Kidney epithelial cell (primary cell): Measurements from ENCODE around the gene TTC39C. TPM values are rescaled to one million over a fixed set of nuclear protein-coding genes. Genes with fewer than 3 reads are reported as not detected.

Source experiments
- DNase-seq: peaks from one replicate; pipeline ENCODE4 v3.0.0-alpha.2; 2010; ENCODE audit warnings: low read depth
- H3K27me3 ChIP-seq: 2 replicates; pipeline ENCODE4 v1.6.0; 2011; ENCODE audit warnings: low read length; ENCODE audit not compliant: control insufficient read depth, insufficient read depth
- H3K36me3 ChIP-seq: 2 replicates; pipeline ENCODE4 v1.5.1; 2011; ENCODE audit warnings: low read length; ENCODE audit not compliant: control insufficient read depth, insufficient read depth
- H3K4me3 ChIP-seq: 2 replicates; pipeline ENCODE4 v1.5.1; 2011; ENCODE audit warnings: low read depth, mild to moderate bottlenecking, control low read depth, low read length
- total RNA-seq: library from RNA; depleted of rRNA; stranded (reverse); fragments of >200 nt; gene quantifications from 2 replicates; pipeline ENCODE4 v1.2.3, GENCODE V29; 2015
- TF ChIP-seq, protein P1 (sequence below): IDR thresholded peaks from 2 replicates; pipeline ENCODE4 v1.5.1; 2011; ENCODE audit warnings: mild to moderate bottlenecking, moderate library complexity, low read length, control low read depth, inconsistent platforms; ENCODE audit not compliant: insufficient read depth, poor library complexity, severe bottlenecking

Gene TTC39C
- total RNA-seq, 1 donor from 2014 or later = 20.5 TPM

DNA sequence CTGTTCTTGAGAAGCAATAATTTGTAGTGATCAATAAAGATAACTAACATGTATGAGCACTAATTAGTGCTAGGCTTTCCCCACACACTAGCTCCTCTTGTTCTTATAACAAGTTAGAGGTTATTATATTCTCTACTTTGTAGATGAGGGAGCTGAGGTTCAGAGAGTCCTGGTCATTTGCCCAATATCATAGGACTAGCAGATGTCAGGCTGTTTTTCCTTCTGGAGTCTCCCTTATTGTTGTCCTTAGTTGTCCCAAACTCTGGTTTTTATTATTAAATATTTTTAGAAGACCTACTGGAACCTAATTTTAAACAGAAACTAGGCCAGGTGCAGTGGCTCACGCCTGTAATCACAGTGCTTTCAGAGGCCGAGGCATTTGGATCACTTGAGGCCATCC lies 16.5 kb upstream of the TTC39C start:
- DNase-seq = no peak
- no peak overlapping the region for H3K4me3 ChIP-seq
- H3K36me3 ChIP-seq = no peaks in the 10 kb centered on the region
- TF ChIP-seq, protein P1, sequence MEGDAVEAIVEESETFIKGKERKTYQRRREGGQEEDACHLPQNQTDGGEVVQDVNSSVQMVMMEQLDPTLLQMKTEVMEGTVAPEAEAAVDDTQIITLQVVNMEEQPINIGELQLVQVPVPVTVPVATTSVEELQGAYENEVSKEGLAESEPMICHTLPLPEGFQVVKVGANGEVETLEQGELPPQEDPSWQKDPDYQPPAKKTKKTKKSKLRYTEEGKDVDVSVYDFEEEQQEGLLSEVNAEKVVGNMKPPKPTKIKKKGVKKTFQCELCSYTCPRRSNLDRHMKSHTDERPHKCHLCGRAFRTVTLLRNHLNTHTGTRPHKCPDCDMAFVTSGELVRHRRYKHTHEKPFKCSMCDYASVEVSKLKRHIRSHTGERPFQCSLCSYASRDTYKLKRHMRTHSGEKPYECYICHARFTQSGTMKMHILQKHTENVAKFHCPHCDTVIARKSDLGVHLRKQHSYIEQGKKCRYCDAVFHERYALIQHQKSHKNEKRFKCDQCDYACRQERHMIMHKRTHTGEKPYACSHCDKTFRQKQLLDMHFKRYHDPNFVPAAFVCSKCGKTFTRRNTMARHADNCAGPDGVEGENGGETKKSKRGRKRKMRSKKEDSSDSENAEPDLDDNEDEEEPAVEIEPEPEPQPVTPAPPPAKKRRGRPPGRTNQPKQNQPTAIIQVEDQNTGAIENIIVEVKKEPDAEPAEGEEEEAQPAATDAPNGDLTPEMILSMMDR = no peak
- no peaks in the 10 kb centered on the region for H3K27me3 ChIP-seq

DNA sequence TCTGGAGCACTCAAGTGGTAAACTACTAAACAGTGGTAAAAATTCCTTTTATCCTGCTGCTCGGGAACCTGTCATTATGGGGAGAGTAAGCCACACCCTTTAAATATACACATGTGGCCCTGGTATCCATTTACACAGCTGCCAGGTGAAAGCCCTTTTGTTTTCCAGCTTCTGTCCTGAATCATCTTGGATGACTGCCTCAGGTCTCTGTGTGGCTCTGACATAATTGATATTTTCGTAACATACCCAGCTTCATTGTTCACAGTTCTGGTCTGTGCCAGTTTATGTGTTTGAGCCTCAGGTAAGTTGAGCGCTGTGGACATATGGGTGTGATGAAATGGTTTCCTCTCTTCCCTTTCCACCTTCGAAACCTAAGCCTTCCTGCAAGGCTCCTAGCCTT lies 15.7 kb upstream of the TTC39C start:
- TF ChIP-seq, protein P1 = no peak
- no peak for DNase-seq

DNA sequence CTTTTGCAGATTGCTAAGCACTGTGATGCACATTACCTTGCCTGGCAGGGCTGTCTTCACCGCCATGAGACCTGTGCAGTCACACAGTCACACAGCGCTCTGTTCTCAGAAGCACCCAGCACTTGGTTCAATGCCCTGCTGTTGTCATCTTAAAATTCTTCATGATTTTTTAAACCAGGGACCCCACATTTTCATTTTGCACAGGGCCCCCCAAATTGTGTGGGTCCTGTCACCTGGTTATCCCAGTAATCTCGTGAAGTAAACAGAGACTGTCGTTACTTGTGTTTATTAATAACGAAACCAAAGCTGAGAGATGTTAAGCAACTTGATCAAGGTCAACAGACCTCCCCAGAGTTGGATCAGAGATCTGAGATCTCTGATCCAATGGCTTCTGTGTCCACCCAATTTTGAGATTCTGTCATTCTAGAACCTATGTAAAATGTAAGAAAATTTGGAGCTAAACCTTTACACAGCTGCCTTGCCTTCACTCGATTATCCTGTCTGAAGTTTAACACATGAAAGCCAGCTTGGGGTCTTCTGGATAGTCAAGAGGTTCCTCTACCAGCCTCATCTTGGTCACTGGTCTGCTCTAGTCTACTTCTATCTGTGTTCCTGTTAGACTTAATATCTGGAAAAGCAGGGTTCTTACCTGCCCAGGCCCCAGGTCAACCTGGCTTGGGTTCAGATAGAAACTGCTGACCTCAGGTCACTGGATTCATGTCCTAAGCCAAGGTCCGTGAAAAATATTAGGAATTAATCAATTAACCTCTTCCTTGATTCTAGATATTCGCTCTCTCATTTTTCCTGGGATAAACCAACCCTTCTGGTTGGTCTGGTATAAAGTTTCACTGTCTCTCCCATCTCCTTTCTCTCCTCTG lies 13.7 kb upstream of the TTC39C start:
- TF ChIP-seq, protein P1 = no peak
- DNase-seq = no peak
- Histone ChIP-seq H3K4me3 (no peak overlapping the region), H3K27me3 (no peaks in the 10 kb centered on the region), H3K36me3 (no peaks in the 10 kb centered on the region)

More for the DNA sequence above, 15.7 kb upstream of the TTC39C start:
- Histone ChIP-seq H3K27me3 (no peaks in the 10 kb centered on the region), H3K36me3 (no peaks in the 10 kb centered on the region), H3K4me3 (no peak overlapping the region)

DNA sequence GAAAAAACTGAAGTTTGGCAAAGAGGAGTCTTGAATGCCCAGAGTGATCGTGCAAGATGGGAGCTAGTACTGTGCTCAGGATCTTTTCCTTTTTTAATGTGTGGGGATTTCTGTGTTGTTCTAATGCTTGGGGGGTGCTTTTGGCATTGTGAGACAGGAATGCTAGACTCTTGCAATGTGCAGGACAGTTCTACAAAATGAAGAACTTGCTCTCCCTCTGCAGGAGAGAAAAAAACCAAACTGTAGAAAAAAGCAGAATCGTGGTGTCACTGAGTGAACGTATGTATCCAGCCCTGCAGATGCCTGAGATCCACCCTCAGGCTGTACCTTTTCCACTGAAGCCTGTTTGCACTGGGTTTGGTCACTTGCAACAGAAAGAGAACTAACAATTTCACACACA lies 12.1 kb upstream of the TTC39C start:
- DNase-seq = no peak
- H3K4me3 ChIP-seq = no peak overlapping the region
- H3K27me3 ChIP-seq = no peaks in the 10 kb centered on the region
- no peaks in the 10 kb centered on the region for H3K36me3 ChIP-seq
- TF ChIP-seq, protein P1 = no peak

DNA sequence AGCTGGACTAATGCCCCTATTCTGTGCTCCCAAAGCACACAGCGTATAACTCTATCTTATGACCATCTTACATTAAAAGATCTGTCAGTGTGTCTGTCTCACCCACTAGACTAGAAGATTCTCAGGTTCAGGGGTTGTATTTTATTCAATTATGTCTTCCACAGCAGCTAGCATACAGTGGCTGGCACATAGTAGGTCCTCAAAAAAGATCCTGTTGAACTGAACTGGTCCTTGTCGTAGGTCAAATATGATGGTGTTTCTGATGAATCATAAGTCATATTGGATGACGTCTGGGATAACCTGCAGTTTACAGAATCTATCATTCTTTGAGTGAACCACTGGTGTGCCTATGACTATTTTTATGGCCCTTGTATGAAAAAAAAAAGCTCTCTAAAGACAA lies 11.3 kb upstream of the TTC39C start:
- H3K27me3 ChIP-seq = no peaks in the 10 kb centered on the region
- no peaks in the 10 kb centered on the region for H3K36me3 ChIP-seq
- TF ChIP-seq, protein P1 = no peak
- H3K4me3 ChIP-seq = no peak overlapping the region
- no peak for DNase-seq
